Uterus (tissue), 4 donors: ENCODE data around the gene ZDHHC7. TPM values are rescaled to one million over a fixed set of nuclear protein-coding genes. Genes with fewer than 3 reads are reported as not detected.

Experiments
- DNase-seq, 2 donors: peaks; one replicate each; pipeline ENCODE4 v3.0.0-alpha.2; 2019 to 2020
- H3K27ac ChIP-seq, 2 donors: fragments of 200-600 bp; sonication (generic); 1 replicate in 1 of 2; 2 replicates in 1 of 2; pipeline ENCODE4 v1.5.1; 2016 to 2018
- H3K27me3 ChIP-seq, 2 donors: fragments of 200-600 bp; sonication (generic); one replicate each; pipeline ENCODE4 v1.5.1; 2018 to 2019; ENCODE audit warnings: control low read depth in 1 of 2
- H3K36me3 ChIP-seq, 2 donors: fragments of 200-600 bp; sonication (generic); one replicate each; pipeline ENCODE4 v1.5.1; 2019; ENCODE audit warnings: control low read depth in 1 of 2
- H3K4me1 ChIP-seq, 2 donors: fragments of 200-600 bp; sonication (generic); one replicate each; pipeline ENCODE4 v1.5.1; 2018 to 2019; ENCODE audit warnings: control low read depth in 1 of 2
- H3K4me3 ChIP-seq, 2 donors: fragments of 200-600 bp; sonication (generic); 1 replicate in 1 of 2; 2 replicates in 1 of 2; pipeline ENCODE4 v1.5.1; 2018 to 2019; ENCODE audit warnings: mild to moderate bottlenecking in 1 of 2
- H3K9me3 ChIP-seq, 2 donors: fragments of 200-600 bp; sonication (generic); one replicate each; pipeline ENCODE4 v1.5.1; 2019; ENCODE audit warnings: control low read depth in 1 of 2
- POLR2A ChIP-seq, 2 donors: fragments of 450-650 bp; IDR thresholded peaks; one replicate each; pipeline ENCODE4 v1.6.1; 2016; ENCODE audit warnings: antibody characterized with exemption in 2 of 2, mild to moderate bottlenecking in 1 of 2, moderate library complexity in 1 of 2
- intact Hi-C: fragments of 100-400 bp; cut with DNase I; formaldehyde crosslinking; loops from one replicate; pipeline ENCODE4 v1.15.1; 2023; ENCODE audit warnings: low total_unique reads
- total RNA-seq, 4 donors: library from RNA; depleted of rRNA in 3 of 4; stranded (reverse); fragments of >200 nt in 3 of 4; gene quantifications; one replicate each; pipeline versions ENCODE4 v1.1.0 to v1.2.4, GENCODE V29; 2014 to 2023
- TF ChIP-seq, protein P1 (sequence below), 4 experiments: fragments of 200-600 bp in 2 of 4; fragments of 450-650 bp in 2 of 4; sonication (generic) in 2 of 4; IDR thresholded peaks; one replicate each; pipeline ENCODE4 v1.5.1; 2016 to 2019; ENCODE audit warnings: antibody characterized with exemption in 4 of 4, mild to moderate bottlenecking in 2 of 4, moderate library complexity in 1 of 4
- donor health status: DM: yes; HTN: yes; CAD: no.

ZDHHC7 gene
- total RNA-seq, 4 donors from 2014 or later, result 16.5 to 50.2 (median 39.1) TPM

GRCh38 chr16:84973236-84973635, 38.1 kb downstream of the ZDHHC7 start:
- intact Hi-C loops, result no loop called here
- Histone ChIP-seq H3K36me3 (no peaks in the 10 kb centered on the region), H3K4me1 (no peaks in the 10 kb centered on the region), H3K27ac (peak overlapping the region; percentile 46 to 50), H3K9me3 (no peaks in the 10 kb centered on the region), H3K27me3 (no peaks in the 10 kb centered on the region), H3K4me3 (no peak overlapping the region)
- no peak for DNase-seq
- TF ChIP-seq POLR2A (IDR thresholded peaks at IDR 0.05), result no peak
- TF ChIP-seq, protein P1, sequence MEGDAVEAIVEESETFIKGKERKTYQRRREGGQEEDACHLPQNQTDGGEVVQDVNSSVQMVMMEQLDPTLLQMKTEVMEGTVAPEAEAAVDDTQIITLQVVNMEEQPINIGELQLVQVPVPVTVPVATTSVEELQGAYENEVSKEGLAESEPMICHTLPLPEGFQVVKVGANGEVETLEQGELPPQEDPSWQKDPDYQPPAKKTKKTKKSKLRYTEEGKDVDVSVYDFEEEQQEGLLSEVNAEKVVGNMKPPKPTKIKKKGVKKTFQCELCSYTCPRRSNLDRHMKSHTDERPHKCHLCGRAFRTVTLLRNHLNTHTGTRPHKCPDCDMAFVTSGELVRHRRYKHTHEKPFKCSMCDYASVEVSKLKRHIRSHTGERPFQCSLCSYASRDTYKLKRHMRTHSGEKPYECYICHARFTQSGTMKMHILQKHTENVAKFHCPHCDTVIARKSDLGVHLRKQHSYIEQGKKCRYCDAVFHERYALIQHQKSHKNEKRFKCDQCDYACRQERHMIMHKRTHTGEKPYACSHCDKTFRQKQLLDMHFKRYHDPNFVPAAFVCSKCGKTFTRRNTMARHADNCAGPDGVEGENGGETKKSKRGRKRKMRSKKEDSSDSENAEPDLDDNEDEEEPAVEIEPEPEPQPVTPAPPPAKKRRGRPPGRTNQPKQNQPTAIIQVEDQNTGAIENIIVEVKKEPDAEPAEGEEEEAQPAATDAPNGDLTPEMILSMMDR (IDR thresholded peaks at IDR 0.05), result no peak

DNA sequence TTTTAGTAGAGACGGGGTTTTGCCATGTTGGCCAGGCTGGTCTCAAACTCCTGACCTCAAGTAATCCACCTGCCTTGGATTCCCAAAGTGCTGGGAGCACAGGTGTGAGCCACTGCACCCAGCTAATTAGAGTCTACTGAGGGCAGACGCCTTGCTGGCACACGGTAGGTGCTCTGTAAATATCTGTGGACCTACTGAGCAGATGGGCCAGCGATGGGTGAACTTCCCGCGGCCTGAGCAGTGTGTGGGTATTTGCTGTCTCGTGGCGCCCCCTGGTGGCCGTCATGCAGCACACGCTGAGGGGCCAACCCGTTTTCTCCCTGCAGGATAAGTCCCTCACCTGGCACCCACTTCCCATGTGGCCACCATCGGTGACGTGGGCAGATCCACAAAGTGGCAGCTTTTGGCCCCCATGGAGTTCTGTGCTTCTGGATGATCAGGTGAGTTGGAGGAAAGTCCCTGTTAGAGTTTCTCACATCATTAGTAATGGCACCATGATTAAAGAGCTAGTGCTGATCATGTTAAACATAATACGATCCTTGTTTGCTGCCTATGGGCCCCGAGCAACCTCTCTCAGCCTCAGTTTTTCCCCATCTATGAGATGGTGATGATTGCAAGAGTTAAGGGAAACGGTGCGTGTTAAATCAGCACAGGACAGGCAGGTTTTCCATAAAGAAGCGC, 40.7 kb downstream of the ZDHHC7 start:
- no peak for TF ChIP-seq POLR2A (IDR thresholded peaks at IDR 0.05)
- TF ChIP-seq, protein P1 (IDR thresholded peaks at IDR 0.05), result peak; percentile 90 to 97 (median 94)
- intact Hi-C loops, result no loop called here
- no peaks in the 10 kb centered on the region for H3K27me3 ChIP-seq
- H3K9me3 ChIP-seq, result no peaks in the 10 kb centered on the region
- H3K4me3 ChIP-seq, result no peak overlapping the region
- DNase-seq, result peak; percentile 77 to 81
- no peaks in the 10 kb centered on the region for H3K36me3 ChIP-seq
- H3K27ac ChIP-seq, result no peak overlapping the region
- H3K4me1 ChIP-seq, result no peaks in the 10 kb centered on the region

DNA sequence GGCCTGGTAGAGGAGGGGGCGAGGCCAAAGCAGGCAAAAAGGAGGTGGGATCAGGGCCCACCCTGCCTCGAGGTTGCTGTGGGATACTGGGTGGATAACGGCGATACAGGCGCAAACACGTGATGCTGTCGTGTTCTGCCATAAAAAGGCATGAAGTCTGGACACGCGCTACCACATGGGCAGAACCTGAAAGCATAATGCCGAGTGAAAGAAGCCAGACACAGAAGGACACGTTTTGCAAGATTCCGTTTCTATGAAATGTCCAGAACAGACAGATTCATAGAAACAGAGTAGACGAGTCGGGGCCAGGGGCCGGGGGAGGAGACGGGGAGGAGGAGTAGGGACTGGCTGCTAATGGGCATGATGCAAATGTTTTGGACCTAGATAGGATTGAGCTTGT, 43.5 kb downstream of the ZDHHC7 start:
- H3K27ac ChIP-seq, result peak overlapping the region; percentile 1 to 48
- H3K4me1 ChIP-seq, result no peaks in the 10 kb centered on the region
- H3K36me3 ChIP-seq, result no peaks in the 10 kb centered on the region
- no peak overlapping the region for H3K4me3 ChIP-seq
- H3K27me3 ChIP-seq, result no peaks in the 10 kb centered on the region
- peak; percentile 69 to 74 for DNase-seq
- intact Hi-C loops, result loop anchor here (5.0 kb wide), 1 partner anchor 211 kb away; no protein-coding TSS in a partner anchor
- H3K9me3 ChIP-seq, result no peaks in the 10 kb centered on the region
- no peak for TF ChIP-seq POLR2A (IDR thresholded peaks at IDR 0.05)
- TF ChIP-seq, protein P1 (IDR thresholded peaks at IDR 0.05), result no peak

DNA sequence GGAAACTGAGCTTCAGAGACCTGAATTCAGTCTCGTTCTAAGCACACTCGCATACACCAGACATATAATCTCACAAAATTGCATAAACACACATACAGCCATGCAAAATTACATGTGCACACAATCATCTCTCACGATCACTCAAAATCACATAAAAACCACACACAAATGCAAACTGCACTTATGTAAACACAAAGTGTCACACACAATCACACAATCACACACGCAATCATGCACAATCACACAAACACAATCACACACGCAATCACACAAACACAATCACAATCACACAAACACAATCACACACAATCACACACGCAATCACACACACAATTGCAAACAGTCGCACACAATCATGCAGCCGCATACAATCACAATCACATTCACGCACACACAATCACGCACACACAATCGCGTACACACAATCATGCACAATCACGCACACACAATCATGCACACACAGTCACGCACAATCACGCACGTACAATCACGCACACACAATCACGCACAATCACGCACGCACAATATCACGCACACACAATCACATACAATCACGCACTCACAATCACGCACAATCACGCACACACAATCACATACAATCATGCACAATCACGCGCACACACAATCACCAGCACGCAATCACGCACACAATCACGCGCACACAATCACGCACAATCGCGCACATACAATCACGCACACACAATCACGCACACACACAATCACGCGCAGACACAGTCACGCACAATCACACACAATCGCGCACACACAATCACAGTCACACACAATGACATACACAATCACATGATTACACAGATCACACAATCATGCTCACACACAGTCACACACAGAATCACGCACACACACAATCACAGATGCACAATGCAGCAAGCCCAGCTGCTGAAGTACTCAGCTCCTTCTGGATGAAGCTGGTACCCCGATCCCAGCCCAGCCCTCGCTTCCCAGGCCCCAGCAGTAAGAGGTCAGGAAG, 45.6 kb downstream of the ZDHHC7 start:
- intact Hi-C loops, result loop anchor here (5.0 kb wide), 1 partner anchor 208 kb away; no protein-coding TSS in a partner anchor
- Histone ChIP-seq H3K9me3 (no peaks in the 10 kb centered on the region), H3K27me3 (no peaks in the 10 kb centered on the region), H3K4me1 (no peaks in the 10 kb centered on the region), H3K27ac (no peak overlapping the region), H3K4me3 (no peak overlapping the region), H3K36me3 (no peaks in the 10 kb centered on the region)
- TF ChIP-seq, protein P1 (IDR thresholded peaks at IDR 0.05), result no peak
- TF ChIP-seq POLR2A (IDR thresholded peaks at IDR 0.05), result no peak
- DNase-seq, result no peak
